ENCODE results near the gene PCDH11X.
"Not testable (repeated sequence)": the region's sequence is repeated elsewhere in the genome, so short reads cannot be mapped to it uniquely, and the experiment has no call there.

PCDH11X gene

DNA sequence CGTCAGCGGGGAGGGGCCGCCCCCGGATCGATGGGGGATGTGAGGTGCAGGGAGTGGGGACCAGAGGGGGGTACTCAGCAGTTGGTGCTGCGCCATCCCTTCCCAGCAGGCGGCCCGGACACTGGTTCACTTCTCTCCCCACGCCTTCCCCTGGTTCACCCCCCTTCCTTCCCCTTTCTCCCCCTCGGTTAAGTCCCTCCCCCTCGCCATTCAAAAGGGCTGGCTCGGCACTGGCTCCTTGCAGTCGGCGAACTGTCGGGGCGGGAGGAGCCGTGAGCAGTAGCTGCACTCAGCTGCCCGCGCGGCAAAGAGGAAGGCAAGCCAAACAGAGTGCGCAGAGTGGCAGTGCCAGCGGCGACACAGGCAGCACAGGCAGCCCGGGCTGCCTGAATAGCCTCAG is at the start of gene PCDH11X:
Gene PCDH11X (plus strand): TSS at position 241 of the 400 bp plus-strand sequence. CDS start 56,130 bp downstream, outside the sequence.
- not testable (repeated sequence) for DNase-seq

GRCh38 chrX:91747446-91747845 is 31.7 kb upstream of the PCDH11X start:
- DNase-seq = not testable (repeated sequence)

- DNase-seq = not testable (repeated sequence)
These were observed 26.2 kb upstream of the PCDH11X start for GRCh38 chrX:91753022-91753421.

- not testable (repeated sequence) for DNase-seq
These were observed 8.3 kb upstream of the PCDH11X start for GRCh38 chrX:91770619-91771488.

- DNase-seq = not testable (repeated sequence)
These were observed 5.2 kb upstream of the PCDH11X start for GRCh38 chrX:91773943-91774342.

- not testable (repeated sequence) for DNase-seq
These were observed 833 bp downstream of the PCDH11X start for GRCh38 chrX:91780008-91780407.

- DNase-seq = not testable (repeated sequence)
These were observed 1.5 kb downstream of the PCDH11X start for GRCh38 chrX:91780698-91781097.

- not testable (repeated sequence) for DNase-seq
These were observed 2.6 kb downstream of the PCDH11X start for GRCh38 chrX:91781553-91782298.

- not testable (repeated sequence) for DNase-seq
These were observed 3.6 kb downstream of the PCDH11X start for GRCh38 chrX:91782825-91783224.

DNA sequence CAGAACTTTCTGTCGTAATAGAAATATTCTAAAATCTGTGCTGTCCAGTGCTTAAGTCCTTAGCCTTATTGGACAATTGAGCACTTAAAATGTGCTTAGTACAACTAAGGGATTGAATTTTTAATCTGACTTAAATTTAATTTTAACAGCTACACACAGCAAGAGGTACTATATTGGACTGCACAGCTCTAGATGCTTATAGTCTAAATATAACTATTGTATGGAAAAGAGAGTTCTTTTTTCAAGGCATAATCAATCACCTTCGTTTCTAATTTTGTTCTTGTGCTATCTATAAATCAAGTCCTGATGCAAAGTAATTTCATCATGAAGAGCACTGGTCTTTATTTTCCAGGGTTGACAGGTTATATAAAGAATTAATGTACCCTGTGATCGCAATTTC is 38.4 kb downstream of the PCDH11X start:
- not testable (repeated sequence) for DNase-seq

DNA sequence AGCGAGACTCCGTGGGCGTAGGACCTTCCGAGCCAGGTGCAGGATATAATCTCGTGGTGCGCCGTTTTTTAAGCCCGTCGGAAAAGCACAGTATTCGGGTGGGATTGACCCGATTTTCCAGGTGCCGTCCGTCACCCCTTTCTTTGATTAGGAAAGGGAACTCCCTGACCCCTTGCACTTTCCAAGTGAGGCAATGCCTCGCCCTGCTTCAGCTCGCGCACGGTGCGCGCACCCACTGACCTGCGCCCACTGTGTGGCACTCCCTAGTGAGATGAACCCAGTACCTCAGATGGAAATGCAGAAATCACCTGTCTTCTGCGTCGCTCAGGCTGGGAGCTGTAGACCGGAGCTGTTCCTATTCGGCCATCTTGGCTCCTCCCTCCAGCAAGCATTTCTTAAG is 46.1 kb downstream of the PCDH11X start:
- not testable (repeated sequence) for DNase-seq
